Right lobe of liver (tissue), 6 donors: ENCODE data around the gene MYO1H. TPM values are rescaled to one million over a fixed set of nuclear protein-coding genes. Genes with fewer than 3 reads are reported as not detected.

ENCODE experiments used
- ATAC-seq, 4 donors: fragments of 200-7000 bp; cut with Tn5 transposase; one replicate each; pipeline ENCODE4 v1.9.1; 2020; ENCODE audit warnings: mild to moderate bottlenecking in 4 of 4, moderate library complexity in 4 of 4
- DNase-seq, 3 donors: peaks; one replicate each; pipeline ENCODE4 v3.0.0-alpha.2; 2020
- H3K27ac ChIP-seq, 3 donors: fragments of 200-600 bp; one replicate each; pipeline ENCODE4 v1.8.0; 2022
- H3K27me3 ChIP-seq, 2 donors: fragments of 200-600 bp; one replicate each; pipeline ENCODE4 v1.8.0; 2022
- H3K36me3 ChIP-seq, 4 donors: fragments of 200-600 bp; sonication (generic) in 1 of 4; one replicate each; pipeline versions ENCODE4 v1.5.1 to v1.8.0; 2017 to 2022; ENCODE audit warnings: control low read depth in 1 of 4
- H3K4me1 ChIP-seq, 4 donors: fragments of 200-600 bp; sonication (generic) in 1 of 4; one replicate each; pipeline versions ENCODE4 v1.5.1 to v1.8.0; 2017 to 2022; ENCODE audit warnings: control low read depth in 1 of 4
- H3K4me3 ChIP-seq, 3 donors: fragments of 200-600 bp; one replicate each; pipeline ENCODE4 v1.8.0; 2022
- H3K9me3 ChIP-seq, 4 donors: fragments of 200-600 bp; sonication (generic) in 1 of 4; one replicate each; pipeline versions ENCODE4 v1.5.1 to v1.8.0; 2017 to 2022; ENCODE audit warnings: control low read depth in 1 of 4
- CTCF ChIP-seq, 4 donors: fragments of 200-600 bp in 3 of 4; fragments of 450-650 bp in 1 of 4; IDR thresholded peaks; one replicate each; pipeline versions ENCODE4 v1.5.1 to v1.8.0; 2016 to 2022; ENCODE audit warnings: antibody characterized with exemption in 4 of 4, mild to moderate bottlenecking in 2 of 4
- POLR2A ChIP-seq: fragments of 450-650 bp; IDR thresholded peaks from one replicate; pipeline ENCODE4 v1.6.1; 2017; ENCODE audit warnings: antibody characterized with exemption, mild to moderate bottlenecking
- WGBS: methylation state at CpG from one replicate; pipeline ENCODE4 v1.1.6; 2018; ENCODE audit warnings: low coverage, low lambda C conversion rate; ENCODE audit not compliant: insufficient coverage; ENCODE audit errors: missing lambda C conversion rate; 5-methylcytosine and 5-hydroxymethylcytosine counted together
- intact Hi-C, 2 donors: fragments of 100-400 bp; cut with DNase I; formaldehyde crosslinking; loops; one replicate each; pipeline versions ENCODE4 v1.11.2 to v1.14.1; 2022
- total RNA-seq, 6 experiments: library from RNA; depleted of rRNA in 2 of 6; stranded (reverse); fragments of >200 nt in 2 of 6; fragmentation: NEBNext Ultra II Directional in 3 of 6; extraction: Animal tissue kit (Norgen Biotek cat#: 25700) in 3 of 6; gene quantifications; one replicate each; pipeline versions ENCODE4 v1.1.0 to v1.2.4, GENCODE V29; 2016 to 2023
- donor health status: DM: no; HTN: yes; CAD: no.
- donor health status: DM: no; HTN: no; CAD: no.
- donor health status: DM: no; HTN: no; CAD: no.
- donor health status: DM: no; HTN: yes; CAD: no.
- donor health status: DM: no; HTN: yes; CAD: no.

The MYO1H gene
- total RNA-seq, 6 experiments from 2014 or later, result not detected

- no peak overlapping the region for H3K27ac ChIP-seq
- no peaks in the 10 kb centered on the region for H3K9me3 ChIP-seq
- DNase-seq (no peak), ATAC-seq (no peak)
- intact Hi-C loops, result no loop called here
- H3K4me3 ChIP-seq, result no peak overlapping the region
- H3K4me1 ChIP-seq, result no peaks in the 10 kb centered on the region
- no peaks in the 10 kb centered on the region for H3K27me3 ChIP-seq
- TF ChIP-seq CTCF (IDR thresholded peaks at IDR 0.05) (no peak), POLR2A (no peak)
- peaks cover 4 to 59% (median 32%) of the 10 kb centered on the region in 4 donors for H3K36me3 ChIP-seq
Measured at GRCh38 chr12:109493090-109493489, 145.4 kb downstream of the MYO1H start.

- no CpG with 5 or more reads among the region's 1 CpG for WGBS
- H3K4me3 ChIP-seq, result no peak overlapping the region
- DNase-seq, result no peak
Measured at GRCh38 chr12:109493938-109494337, 146.2 kb downstream of the MYO1H start.

GRCh38 chr12:109494348-109494881, 146.7 kb downstream of the MYO1H start:
- intact Hi-C loops, result no loop called here
- DNase-seq, result no peak
- H3K27me3 ChIP-seq, result no peaks in the 10 kb centered on the region
- no peak for ATAC-seq
- H3K4me3 ChIP-seq, result no peak overlapping the region
- TF ChIP-seq POLR2A (no peak), CTCF (IDR thresholded peaks at IDR 0.05) (no peak)
- peaks cover 0 to 59% (median 31%) of the 10 kb centered on the region in 4 donors for H3K36me3 ChIP-seq
- H3K4me1 ChIP-seq, result no peaks in the 10 kb centered on the region
- no peaks in the 10 kb centered on the region for H3K9me3 ChIP-seq
- WGBS, result 80% methylated on average over 4 of the region's 7 CpGs
- H3K27ac ChIP-seq, result no peak overlapping the region

More at GRCh38 chr12:109493938-109494337, 146.2 kb downstream of the MYO1H start:
- Histone ChIP-seq H3K27ac (no peak overlapping the region), H3K36me3 (peaks cover 3 to 59% (median 31%) of the 10 kb centered on the region in 4 donors), H3K4me1 (no peaks in the 10 kb centered on the region), H3K9me3 (no peaks in the 10 kb centered on the region), H3K27me3 (no peaks in the 10 kb centered on the region)
- no peak for ATAC-seq
- intact Hi-C loops, result no loop called here
- TF ChIP-seq CTCF (IDR thresholded peaks at IDR 0.05) (no peak), POLR2A (no peak)

GRCh38 chr12:109495012-109495411, 147.3 kb downstream of the MYO1H start:
- Histone ChIP-seq H3K36me3 (peaks cover 0 to 56% (median 28%) of the 10 kb centered on the region in 4 donors), H3K4me3 (no peak overlapping the region)
- intact Hi-C loops, result no loop called here

More at GRCh38 chr12:109495012-109495411, 147.3 kb downstream of the MYO1H start:
- no peaks in the 10 kb centered on the region for H3K4me1 ChIP-seq
- no peak for ATAC-seq
- TF ChIP-seq CTCF (IDR thresholded peaks at IDR 0.05) (no peak), POLR2A (no peak)
- H3K9me3 ChIP-seq, result no peaks in the 10 kb centered on the region
- no peak for DNase-seq
- H3K27me3 ChIP-seq, result no peaks in the 10 kb centered on the region
- no peak overlapping the region for H3K27ac ChIP-seq
